Dendritic cell treated with granulocyte-macrophage colony-stimulating factor and Interleukin-4, amounts not matched to agents 40 ng/mL and 50 ng/mL, for 4 days (primary cell): ENCODE data around the gene USP24.

Source experiments
- H3K27ac Mint-ChIP-seq: one replicate; pipeline ENCODE4 v1.8.0; 2022; ENCODE audit warnings: mild to moderate bottlenecking, mixed read lengths
- H3K27me3 Mint-ChIP-seq: one replicate; pipeline ENCODE4 v1.8.0; 2022; ENCODE audit warnings: mild to moderate bottlenecking, mixed read lengths
- H3K36me3 Mint-ChIP-seq: one replicate; pipeline ENCODE4 v1.8.0; 2022; ENCODE audit warnings: low read depth, mixed read lengths
- H3K4me1 Mint-ChIP-seq: one replicate; pipeline ENCODE4 v1.8.0; 2022; ENCODE audit warnings: low read depth, mixed read lengths
- H3K4me3 Mint-ChIP-seq: one replicate; pipeline ENCODE4 v1.8.0; 2022; ENCODE audit warnings: mild to moderate bottlenecking, moderate library complexity, mixed read lengths
- H3K9me3 Mint-ChIP-seq: one replicate; pipeline ENCODE4 v1.8.0; 2022; ENCODE audit warnings: mixed read lengths
- intact Hi-C: fragments of 100-400 bp; cut with micrococcal nuclease; formaldehyde crosslinking; loops from one replicate; pipeline ENCODE4 v1.15.0; 2022

The USP24 gene

GRCh38 chr1:55179177-55179835 is 35.9 kb downstream of the USP24 start:
- Mint-ChIP-seq H3K4me3 (no peak overlapping the region), H3K9me3 (peaks cover 5% of the 10 kb centered on the region), H3K27me3 (no peaks in the 10 kb centered on the region), H3K4me1 (peaks cover 26% of the 10 kb centered on the region), H3K27ac (peak overlapping the region; percentile 1), H3K36me3 (peaks cover 21% of the 10 kb centered on the region)
- intact Hi-C loops: loop anchor here (5.0 kb wide), 1 partner anchor 78 kb away; no protein-coding TSS in a partner anchor

GRCh38 chr1:55172687-55173086 is 42.5 kb downstream of the USP24 start:
- intact Hi-C loops: no loop called here

GRCh38 chr1:55172272-55172671 is 42.9 kb downstream of the USP24 start:
- Mint-ChIP-seq H3K27ac (no peak overlapping the region), H3K36me3 (peaks cover 60% of the 10 kb centered on the region), H3K4me1 (no peaks in the 10 kb centered on the region), H3K4me3 (no peak overlapping the region), H3K9me3 (no peaks in the 10 kb centered on the region), H3K27me3 (no peaks in the 10 kb centered on the region)
- intact Hi-C loops: no loop called here

More at GRCh38 chr1:55172687-55173086, 42.5 kb downstream of the USP24 start:
- no peak overlapping the region for H3K4me3 Mint-ChIP-seq
- no peaks in the 10 kb centered on the region for H3K4me1 Mint-ChIP-seq
- no peaks in the 10 kb centered on the region for H3K9me3 Mint-ChIP-seq
- no peaks in the 10 kb centered on the region for H3K27me3 Mint-ChIP-seq
- no peak overlapping the region for H3K27ac Mint-ChIP-seq
- H3K36me3 Mint-ChIP-seq: peaks cover 56% of the 10 kb centered on the region

- H3K9me3 Mint-ChIP-seq: no peaks in the 10 kb centered on the region
- no peak overlapping the region for H3K27ac Mint-ChIP-seq
- peaks cover 60% of the 10 kb centered on the region for H3K36me3 Mint-ChIP-seq
- no peaks in the 10 kb centered on the region for H3K27me3 Mint-ChIP-seq
- no peak overlapping the region for H3K4me3 Mint-ChIP-seq
- no peaks in the 10 kb centered on the region for H3K4me1 Mint-ChIP-seq
- intact Hi-C loops: no loop called here
These were observed 43.5 kb downstream of the USP24 start for GRCh38 chr1:55171694-55172093.

- intact Hi-C loops: no loop called here
- Mint-ChIP-seq H3K36me3 (peaks cover 58% of the 10 kb centered on the region), H3K27me3 (no peaks in the 10 kb centered on the region), H3K4me3 (no peak overlapping the region), H3K27ac (no peak overlapping the region), H3K4me1 (no peaks in the 10 kb centered on the region), H3K9me3 (no peaks in the 10 kb centered on the region)
These were observed 44.7 kb downstream of the USP24 start for GRCh38 chr1:55170426-55170825.

GRCh38 chr1:55169126-55169525 is 46.0 kb downstream of the USP24 start:
- no peaks in the 10 kb centered on the region for H3K4me1 Mint-ChIP-seq
- H3K4me3 Mint-ChIP-seq: no peak overlapping the region
- no peaks in the 10 kb centered on the region for H3K9me3 Mint-ChIP-seq
- intact Hi-C loops: no loop called here
- peaks cover 69% of the 10 kb centered on the region for H3K36me3 Mint-ChIP-seq
- H3K27ac Mint-ChIP-seq: no peak overlapping the region
- no peaks in the 10 kb centered on the region for H3K27me3 Mint-ChIP-seq

- intact Hi-C loops: no loop called here
- H3K36me3 Mint-ChIP-seq: peaks cover 73% of the 10 kb centered on the region
- H3K27ac Mint-ChIP-seq: no peak overlapping the region
These were observed 46.8 kb downstream of the USP24 start for GRCh38 chr1:55168353-55168752.

GRCh38 chr1:55167224-55167871 is 47.8 kb downstream of the USP24 start:
- Mint-ChIP-seq H3K4me1 (no peaks in the 10 kb centered on the region), H3K36me3 (peaks cover 73% of the 10 kb centered on the region), H3K4me3 (no peak overlapping the region), H3K9me3 (no peaks in the 10 kb centered on the region), H3K27me3 (no peaks in the 10 kb centered on the region), H3K27ac (no peak overlapping the region)
- intact Hi-C loops: no loop called here

More at GRCh38 chr1:55168353-55168752, 46.8 kb downstream of the USP24 start:
- no peak overlapping the region for H3K4me3 Mint-ChIP-seq
- no peaks in the 10 kb centered on the region for H3K4me1 Mint-ChIP-seq
- H3K9me3 Mint-ChIP-seq: no peaks in the 10 kb centered on the region
- no peaks in the 10 kb centered on the region for H3K27me3 Mint-ChIP-seq

- Mint-ChIP-seq H3K27me3 (no peaks in the 10 kb centered on the region), H3K27ac (no peak overlapping the region), H3K4me3 (no peak overlapping the region), H3K4me1 (no peaks in the 10 kb centered on the region), H3K36me3 (peaks cover 61% of the 10 kb centered on the region), H3K9me3 (no peaks in the 10 kb centered on the region)
- intact Hi-C loops: no loop called here
These were observed 50.3 kb downstream of the USP24 start for GRCh38 chr1:55164906-55165305.

GRCh38 chr1:55159571-55159970 is 55.6 kb downstream of the USP24 start:
- Mint-ChIP-seq H3K36me3 (peaks cover 58% of the 10 kb centered on the region), H3K27me3 (no peaks in the 10 kb centered on the region), H3K27ac (no peak overlapping the region), H3K4me1 (no peaks in the 10 kb centered on the region), H3K9me3 (no peaks in the 10 kb centered on the region), H3K4me3 (no peak overlapping the region)
- intact Hi-C loops: loop anchor here (5.0 kb wide), 1 partner anchor 38 kb away; no protein-coding TSS in a partner anchor

GRCh38 chr1:55156608-55157007 is 58.6 kb downstream of the USP24 start:
- H3K4me1 Mint-ChIP-seq: peaks cover 4% of the 10 kb centered on the region
- intact Hi-C loops: loop anchor here (5.0 kb wide), 1 partner anchor 41 kb away; no protein-coding TSS in a partner anchor
- H3K36me3 Mint-ChIP-seq: peaks cover 69% of the 10 kb centered on the region
- no peaks in the 10 kb centered on the region for H3K27me3 Mint-ChIP-seq
- no peaks in the 10 kb centered on the region for H3K9me3 Mint-ChIP-seq
- no peak overlapping the region for H3K27ac Mint-ChIP-seq
- H3K4me3 Mint-ChIP-seq: no peak overlapping the region

GRCh38 chr1:55156093-55156492 is 59.1 kb downstream of the USP24 start:
- H3K9me3 Mint-ChIP-seq: no peaks in the 10 kb centered on the region
- intact Hi-C loops: loop anchor here (5.0 kb wide), 1 partner anchor 41 kb away; no protein-coding TSS in a partner anchor
- no peak overlapping the region for H3K4me3 Mint-ChIP-seq
- peaks cover 69% of the 10 kb centered on the region for H3K36me3 Mint-ChIP-seq
- no peak overlapping the region for H3K27ac Mint-ChIP-seq
- H3K27me3 Mint-ChIP-seq: no peaks in the 10 kb centered on the region
- H3K4me1 Mint-ChIP-seq: peaks cover 9% of the 10 kb centered on the region

- intact Hi-C loops: loop anchor here (5.0 kb wide), 1 partner anchor 42 kb away; no protein-coding TSS in a partner anchor
- H3K4me1 Mint-ChIP-seq: peaks cover 12% of the 10 kb centered on the region
- H3K36me3 Mint-ChIP-seq: peaks cover 68% of the 10 kb centered on the region
These were observed 59.6 kb downstream of the USP24 start for GRCh38 chr1:55155522-55155921.

GRCh38 chr1:55154616-55155015 is 60.5 kb downstream of the USP24 start:
- H3K27me3 Mint-ChIP-seq: no peaks in the 10 kb centered on the region
- intact Hi-C loops: loop anchor here (5.0 kb wide), 1 partner anchor 43 kb away; no protein-coding TSS in a partner anchor
- peaks cover 12% of the 10 kb centered on the region for H3K4me1 Mint-ChIP-seq
- H3K27ac Mint-ChIP-seq: no peak overlapping the region
- H3K9me3 Mint-ChIP-seq: no peaks in the 10 kb centered on the region
- H3K4me3 Mint-ChIP-seq: no peak overlapping the region
- H3K36me3 Mint-ChIP-seq: peaks cover 64% of the 10 kb centered on the region

More at GRCh38 chr1:55155522-55155921, 59.6 kb downstream of the USP24 start:
- H3K27ac Mint-ChIP-seq: no peak overlapping the region
- H3K4me3 Mint-ChIP-seq: no peak overlapping the region
- no peaks in the 10 kb centered on the region for H3K9me3 Mint-ChIP-seq
- H3K27me3 Mint-ChIP-seq: no peaks in the 10 kb centered on the region
